ENCODE data around the gene ZC3HAV1.

DNA sequence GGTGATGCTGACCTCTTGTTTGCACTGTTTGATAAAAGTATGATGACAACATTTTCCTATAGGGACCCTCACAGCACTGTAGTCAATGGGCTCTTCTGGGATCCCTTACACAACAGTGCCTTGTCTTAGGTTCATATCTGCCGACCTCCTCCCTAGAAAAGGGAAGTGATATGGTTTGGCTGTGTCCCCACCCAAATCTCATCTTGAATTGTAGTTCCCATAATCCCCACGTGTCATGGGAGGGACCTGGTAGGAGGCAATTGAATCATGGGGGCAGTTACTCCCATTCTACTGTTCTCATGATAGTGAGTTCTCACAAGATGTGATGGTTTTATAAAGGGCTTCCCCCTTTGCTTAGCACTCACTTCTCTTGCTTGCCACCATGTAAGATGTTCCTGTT lies 23.1 kb downstream of the ZC3HAV1 start:
- no peak for TF ChIP-seq EZH2phosphoT487 (IDR thresholded peaks at IDR 0.05; ENCODE audit: unreplicated experiment)
- TF ChIP-seq, protein P1, sequence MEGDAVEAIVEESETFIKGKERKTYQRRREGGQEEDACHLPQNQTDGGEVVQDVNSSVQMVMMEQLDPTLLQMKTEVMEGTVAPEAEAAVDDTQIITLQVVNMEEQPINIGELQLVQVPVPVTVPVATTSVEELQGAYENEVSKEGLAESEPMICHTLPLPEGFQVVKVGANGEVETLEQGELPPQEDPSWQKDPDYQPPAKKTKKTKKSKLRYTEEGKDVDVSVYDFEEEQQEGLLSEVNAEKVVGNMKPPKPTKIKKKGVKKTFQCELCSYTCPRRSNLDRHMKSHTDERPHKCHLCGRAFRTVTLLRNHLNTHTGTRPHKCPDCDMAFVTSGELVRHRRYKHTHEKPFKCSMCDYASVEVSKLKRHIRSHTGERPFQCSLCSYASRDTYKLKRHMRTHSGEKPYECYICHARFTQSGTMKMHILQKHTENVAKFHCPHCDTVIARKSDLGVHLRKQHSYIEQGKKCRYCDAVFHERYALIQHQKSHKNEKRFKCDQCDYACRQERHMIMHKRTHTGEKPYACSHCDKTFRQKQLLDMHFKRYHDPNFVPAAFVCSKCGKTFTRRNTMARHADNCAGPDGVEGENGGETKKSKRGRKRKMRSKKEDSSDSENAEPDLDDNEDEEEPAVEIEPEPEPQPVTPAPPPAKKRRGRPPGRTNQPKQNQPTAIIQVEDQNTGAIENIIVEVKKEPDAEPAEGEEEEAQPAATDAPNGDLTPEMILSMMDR (conservative IDR thresholded peaks at IDR 0.05; ENCODE audit: low read depth in 2 of 2): no peak
- TF ChIP-seq POLR2AphosphoS5 (IDR thresholded peaks at IDR 0.05; ENCODE audit: low read depth): no peak
- no peak for TF ChIP-seq CREB1 (CRISPR knock-in tag; IDR thresholded peaks at IDR 0.05; ENCODE audit: low read depth)
- TF ChIP-seq EZH2 (IDR thresholded peaks at IDR 0.05; ENCODE audit: low read depth, unreplicated experiment): no peak
- TF ChIP-seq, protein P2, sequence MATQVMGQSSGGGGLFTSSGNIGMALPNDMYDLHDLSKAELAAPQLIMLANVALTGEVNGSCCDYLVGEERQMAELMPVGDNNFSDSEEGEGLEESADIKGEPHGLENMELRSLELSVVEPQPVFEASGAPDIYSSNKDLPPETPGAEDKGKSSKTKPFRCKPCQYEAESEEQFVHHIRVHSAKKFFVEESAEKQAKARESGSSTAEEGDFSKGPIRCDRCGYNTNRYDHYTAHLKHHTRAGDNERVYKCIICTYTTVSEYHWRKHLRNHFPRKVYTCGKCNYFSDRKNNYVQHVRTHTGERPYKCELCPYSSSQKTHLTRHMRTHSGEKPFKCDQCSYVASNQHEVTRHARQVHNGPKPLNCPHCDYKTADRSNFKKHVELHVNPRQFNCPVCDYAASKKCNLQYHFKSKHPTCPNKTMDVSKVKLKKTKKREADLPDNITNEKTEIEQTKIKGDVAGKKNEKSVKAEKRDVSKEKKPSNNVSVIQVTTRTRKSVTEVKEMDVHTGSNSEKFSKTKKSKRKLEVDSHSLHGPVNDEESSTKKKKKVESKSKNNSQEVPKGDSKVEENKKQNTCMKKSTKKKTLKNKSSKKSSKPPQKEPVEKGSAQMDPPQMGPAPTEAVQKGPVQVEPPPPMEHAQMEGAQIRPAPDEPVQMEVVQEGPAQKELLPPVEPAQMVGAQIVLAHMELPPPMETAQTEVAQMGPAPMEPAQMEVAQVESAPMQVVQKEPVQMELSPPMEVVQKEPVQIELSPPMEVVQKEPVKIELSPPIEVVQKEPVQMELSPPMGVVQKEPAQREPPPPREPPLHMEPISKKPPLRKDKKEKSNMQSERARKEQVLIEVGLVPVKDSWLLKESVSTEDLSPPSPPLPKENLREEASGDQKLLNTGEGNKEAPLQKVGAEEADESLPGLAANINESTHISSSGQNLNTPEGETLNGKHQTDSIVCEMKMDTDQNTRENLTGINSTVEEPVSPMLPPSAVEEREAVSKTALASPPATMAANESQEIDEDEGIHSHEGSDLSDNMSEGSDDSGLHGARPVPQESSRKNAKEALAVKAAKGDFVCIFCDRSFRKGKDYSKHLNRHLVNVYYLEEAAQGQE (IDR thresholded peaks at IDR 0.05; ENCODE audit: unreplicated experiment): no peak
- no peak for TF ChIP-seq JUNB (IDR thresholded peaks at IDR 0.05; ENCODE audit: unreplicated experiment)
- no peak for TF ChIP-seq ZNF331 (CRISPR knock-in tag; IDR thresholded peaks at IDR 0.05; ENCODE audit: low read depth)
- TF ChIP-seq, protein P3, sequence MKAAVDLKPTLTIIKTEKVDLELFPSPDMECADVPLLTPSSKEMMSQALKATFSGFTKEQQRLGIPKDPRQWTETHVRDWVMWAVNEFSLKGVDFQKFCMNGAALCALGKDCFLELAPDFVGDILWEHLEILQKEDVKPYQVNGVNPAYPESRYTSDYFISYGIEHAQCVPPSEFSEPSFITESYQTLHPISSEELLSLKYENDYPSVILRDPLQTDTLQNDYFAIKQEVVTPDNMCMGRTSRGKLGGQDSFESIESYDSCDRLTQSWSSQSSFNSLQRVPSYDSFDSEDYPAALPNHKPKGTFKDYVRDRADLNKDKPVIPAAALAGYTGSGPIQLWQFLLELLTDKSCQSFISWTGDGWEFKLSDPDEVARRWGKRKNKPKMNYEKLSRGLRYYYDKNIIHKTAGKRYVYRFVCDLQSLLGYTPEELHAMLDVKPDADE (IDR thresholded peaks at IDR 0.05): no peak
- TF ChIP-seq, protein P4, sequence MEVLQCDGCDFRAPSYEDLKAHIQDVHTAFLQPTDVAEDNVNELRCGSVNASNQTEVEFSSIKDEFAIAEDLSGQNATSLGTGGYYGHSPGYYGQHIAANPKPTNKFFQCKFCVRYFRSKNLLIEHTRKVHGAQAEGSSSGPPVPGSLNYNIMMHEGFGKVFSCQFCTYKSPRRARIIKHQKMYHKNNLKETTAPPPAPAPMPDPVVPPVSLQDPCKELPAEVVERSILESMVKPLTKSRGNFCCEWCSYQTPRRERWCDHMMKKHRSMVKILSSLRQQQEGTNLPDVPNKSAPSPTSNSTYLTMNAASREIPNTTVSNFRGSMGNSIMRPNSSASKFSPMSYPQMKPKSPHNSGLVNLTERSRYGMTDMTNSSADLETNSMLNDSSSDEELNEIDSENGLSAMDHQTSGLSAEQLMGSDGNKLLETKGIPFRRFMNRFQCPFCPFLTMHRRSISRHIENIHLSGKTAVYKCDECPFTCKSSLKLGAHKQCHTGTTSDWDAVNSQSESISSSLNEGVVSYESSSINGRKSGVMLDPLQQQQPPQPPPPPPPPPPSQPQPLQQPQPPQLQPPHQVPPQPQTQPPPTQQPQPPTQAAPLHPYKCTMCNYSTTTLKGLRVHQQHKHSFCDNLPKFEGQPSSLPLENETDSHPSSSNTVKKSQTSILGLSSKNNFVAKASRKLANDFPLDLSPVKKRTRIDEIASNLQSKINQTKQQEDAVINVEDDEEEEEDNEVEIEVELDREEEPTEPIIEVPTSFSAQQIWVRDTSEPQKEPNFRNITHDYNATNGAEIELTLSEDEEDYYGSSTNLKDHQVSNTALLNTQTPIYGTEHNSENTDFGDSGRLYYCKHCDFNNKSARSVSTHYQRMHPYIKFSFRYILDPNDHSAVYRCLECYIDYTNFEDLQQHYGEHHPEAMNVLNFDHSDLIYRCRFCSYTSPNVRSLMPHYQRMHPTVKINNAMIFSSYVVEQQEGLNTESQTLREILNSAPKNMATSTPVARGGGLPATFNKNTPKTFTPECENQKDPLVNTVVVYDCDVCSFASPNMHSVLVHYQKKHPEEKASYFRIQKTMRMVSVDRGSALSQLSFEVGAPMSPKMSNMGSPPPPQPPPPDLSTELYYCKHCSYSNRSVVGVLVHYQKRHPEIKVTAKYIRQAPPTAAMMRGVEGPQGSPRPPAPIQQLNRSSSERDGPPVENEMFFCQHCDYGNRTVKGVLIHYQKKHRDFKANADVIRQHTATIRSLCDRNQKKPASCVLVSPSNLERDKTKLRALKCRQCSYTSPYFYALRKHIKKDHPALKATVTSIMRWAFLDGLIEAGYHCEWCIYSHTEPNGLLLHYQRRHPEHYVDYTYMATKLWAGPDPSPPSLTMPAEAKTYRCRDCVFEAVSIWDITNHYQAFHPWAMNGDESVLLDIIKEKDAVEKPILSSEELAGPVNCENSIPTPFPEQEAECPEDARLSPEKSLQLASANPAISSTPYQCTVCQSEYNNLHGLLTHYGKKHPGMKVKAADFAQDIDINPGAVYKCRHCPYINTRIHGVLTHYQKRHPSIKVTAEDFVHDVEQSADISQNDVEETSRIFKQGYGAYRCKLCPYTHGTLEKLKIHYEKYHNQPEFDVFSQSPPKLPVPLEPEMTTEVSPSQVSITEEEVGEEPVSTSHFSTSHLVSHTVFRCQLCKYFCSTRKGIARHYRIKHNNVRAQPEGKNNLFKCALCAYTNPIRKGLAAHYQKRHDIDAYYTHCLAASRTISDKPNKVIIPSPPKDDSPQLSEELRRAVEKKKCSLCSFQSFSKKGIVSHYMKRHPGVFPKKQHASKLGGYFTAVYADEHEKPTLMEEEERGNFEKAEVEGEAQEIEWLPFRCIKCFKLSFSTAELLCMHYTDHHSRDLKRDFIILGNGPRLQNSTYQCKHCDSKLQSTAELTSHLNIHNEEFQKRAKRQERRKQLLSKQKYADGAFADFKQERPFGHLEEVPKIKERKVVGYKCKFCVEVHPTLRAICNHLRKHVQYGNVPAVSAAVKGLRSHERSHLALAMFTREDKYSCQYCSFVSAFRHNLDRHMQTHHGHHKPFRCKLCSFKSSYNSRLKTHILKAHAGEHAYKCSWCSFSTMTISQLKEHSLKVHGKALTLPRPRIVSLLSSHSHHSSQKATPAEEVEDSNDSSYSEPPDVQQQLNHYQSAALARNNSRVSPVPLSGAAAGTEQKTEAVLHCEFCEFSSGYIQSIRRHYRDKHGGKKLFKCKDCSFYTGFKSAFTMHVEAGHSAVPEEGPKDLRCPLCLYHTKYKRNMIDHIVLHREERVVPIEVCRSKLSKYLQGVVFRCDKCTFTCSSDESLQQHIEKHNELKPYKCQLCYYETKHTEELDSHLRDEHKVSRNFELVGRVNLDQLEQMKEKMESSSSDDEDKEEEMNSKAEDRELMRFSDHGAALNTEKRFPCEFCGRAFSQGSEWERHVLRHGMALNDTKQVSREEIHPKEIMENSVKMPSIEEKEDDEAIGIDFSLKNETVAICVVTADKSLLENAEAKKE (CRISPR knock-in tag; IDR thresholded peaks at IDR 0.05): no peak
- TF ChIP-seq ZNF114 (CRISPR knock-in tag; IDR thresholded peaks at IDR 0.05): no peak
- TF ChIP-seq STAT1 (IDR thresholded peaks at IDR 0.05; ENCODE audit: unreplicated experiment): no peak
